Astrocyte (in vitro differentiated cells and primary cell): ENCODE measurements around the gene IRF2BPL. TPM values are rescaled to one million over a fixed set of nuclear protein-coding genes. Genes with fewer than 3 reads are reported as not detected.
A peak's percentile ranks its signal among the peaks of the same experiment; 100 is the strongest.
"Not testable (repeated sequence)": the region's sequence is repeated elsewhere in the genome, so short reads cannot be mapped to it uniquely, and the experiment has no call there.

Source experiments
- DNase-seq: peaks from one replicate; pipeline ENCODE4 v3.0.0-alpha.2; 2010; ENCODE audit warnings: low read depth
- FAIRE-seq: peaks from 2 replicates; lab custom pipeline; 2011; peaks lifted over from hg19 to GRCh38; lab: Jason Lieb, UNC
- H2AFZ ChIP-seq: 2 replicates; pipeline ENCODE4 v1.6.0; 2012; ENCODE audit warnings: low read depth, low read length, inconsistent platforms
- H3K27ac ChIP-seq: 2 replicates; pipeline ENCODE4 v1.5.1; 2011; ENCODE audit warnings: low read depth, low read length, inconsistent platforms
- H3K27me3 ChIP-seq: 2 replicates; pipeline ENCODE4 v1.6.0; 2011; ENCODE audit warnings: low read length, inconsistent platforms; ENCODE audit not compliant: insufficient read depth
- H3K36me3 ChIP-seq: 2 replicates; pipeline ENCODE4 v1.5.1; 2011; ENCODE audit warnings: low read length, inconsistent platforms; ENCODE audit not compliant: insufficient read depth
- H3K4me1 ChIP-seq: 2 replicates; pipeline ENCODE4 v1.5.1; 2011; ENCODE audit warnings: low read length, inconsistent platforms; ENCODE audit not compliant: insufficient read depth
- H3K4me2 ChIP-seq: 2 replicates; pipeline ENCODE4 v1.6.0; 2012; ENCODE audit warnings: low read length, inconsistent platforms
- H3K4me3 ChIP-seq: 2 replicates; pipeline ENCODE4 v1.5.1; 2011; ENCODE audit warnings: low read depth, mild to moderate bottlenecking, low read length, inconsistent platforms; ENCODE audit not compliant: insufficient read depth
- H3K79me2 ChIP-seq: 2 replicates; pipeline ENCODE4 v1.6.0; 2012; ENCODE audit warnings: mild to moderate bottlenecking, low read length, inconsistent platforms; ENCODE audit not compliant: insufficient read depth
- H3K9ac ChIP-seq: 2 replicates; pipeline ENCODE4 v1.6.0; 2012; ENCODE audit warnings: mild to moderate bottlenecking, low read length, inconsistent platforms
- H3K9me3 ChIP-seq: 2 replicates; pipeline ENCODE4 v1.5.1; 2012; ENCODE audit warnings: low read depth, mild to moderate bottlenecking, low read length, inconsistent platforms; ENCODE audit not compliant: insufficient read depth
- H4K20me1 ChIP-seq: 2 replicates; pipeline ENCODE4 v1.6.0; 2012; ENCODE audit warnings: low read length, inconsistent platforms; ENCODE audit not compliant: insufficient read depth
- H3K27ac Mint-ChIP-seq: one replicate; pipeline ENCODE4 v1.8.0; 2021; ENCODE audit warnings: mild to moderate bottlenecking, mixed read lengths; ENCODE audit not compliant: unreplicated experiment
- H3K27me3 Mint-ChIP-seq: one replicate; pipeline ENCODE4 v1.8.0; 2021; ENCODE audit warnings: low read depth, mixed read lengths; ENCODE audit not compliant: unreplicated experiment
- H3K36me3 Mint-ChIP-seq: one replicate; pipeline ENCODE4 v1.8.0; 2021; ENCODE audit warnings: low read depth, mixed read lengths; ENCODE audit not compliant: unreplicated experiment
- H3K4me1 Mint-ChIP-seq: one replicate; pipeline ENCODE4 v1.8.0; 2021; ENCODE audit warnings: low read depth, mixed read lengths; ENCODE audit not compliant: unreplicated experiment
- H3K4me3 Mint-ChIP-seq: one replicate; pipeline ENCODE4 v1.8.0; 2021; ENCODE audit warnings: mild to moderate bottlenecking, moderate library complexity, mixed read lengths; ENCODE audit not compliant: unreplicated experiment
- H3K9me3 Mint-ChIP-seq: one replicate; pipeline ENCODE4 v1.8.0; 2021; ENCODE audit warnings: mild to moderate bottlenecking, mixed read lengths; ENCODE audit not compliant: unreplicated experiment
- EZH2 ChIP-seq: IDR thresholded peaks from 2 replicates; pipeline ENCODE4 v1.6.1; 2012; ENCODE audit warnings: mild to moderate bottlenecking, low read length, inconsistent platforms; ENCODE audit not compliant: insufficient read depth
- total RNA-seq: library from RNA; stranded (reverse); gene quantifications from 2 replicates; pipeline ENCODE4 v1.2.1, GENCODE V29; 2021
- TF ChIP-seq, protein P1 (sequence below): IDR thresholded peaks from 2 replicates; pipeline ENCODE4 v1.5.1; 2011; ENCODE audit warnings: low read depth, mild to moderate bottlenecking, inconsistent platforms, low read length, moderate library complexity; ENCODE audit not compliant: insufficient read depth

The IRF2BPL gene
- total RNA-seq, 1 donor from 2014 or later = 42.7 TPM

DNA sequence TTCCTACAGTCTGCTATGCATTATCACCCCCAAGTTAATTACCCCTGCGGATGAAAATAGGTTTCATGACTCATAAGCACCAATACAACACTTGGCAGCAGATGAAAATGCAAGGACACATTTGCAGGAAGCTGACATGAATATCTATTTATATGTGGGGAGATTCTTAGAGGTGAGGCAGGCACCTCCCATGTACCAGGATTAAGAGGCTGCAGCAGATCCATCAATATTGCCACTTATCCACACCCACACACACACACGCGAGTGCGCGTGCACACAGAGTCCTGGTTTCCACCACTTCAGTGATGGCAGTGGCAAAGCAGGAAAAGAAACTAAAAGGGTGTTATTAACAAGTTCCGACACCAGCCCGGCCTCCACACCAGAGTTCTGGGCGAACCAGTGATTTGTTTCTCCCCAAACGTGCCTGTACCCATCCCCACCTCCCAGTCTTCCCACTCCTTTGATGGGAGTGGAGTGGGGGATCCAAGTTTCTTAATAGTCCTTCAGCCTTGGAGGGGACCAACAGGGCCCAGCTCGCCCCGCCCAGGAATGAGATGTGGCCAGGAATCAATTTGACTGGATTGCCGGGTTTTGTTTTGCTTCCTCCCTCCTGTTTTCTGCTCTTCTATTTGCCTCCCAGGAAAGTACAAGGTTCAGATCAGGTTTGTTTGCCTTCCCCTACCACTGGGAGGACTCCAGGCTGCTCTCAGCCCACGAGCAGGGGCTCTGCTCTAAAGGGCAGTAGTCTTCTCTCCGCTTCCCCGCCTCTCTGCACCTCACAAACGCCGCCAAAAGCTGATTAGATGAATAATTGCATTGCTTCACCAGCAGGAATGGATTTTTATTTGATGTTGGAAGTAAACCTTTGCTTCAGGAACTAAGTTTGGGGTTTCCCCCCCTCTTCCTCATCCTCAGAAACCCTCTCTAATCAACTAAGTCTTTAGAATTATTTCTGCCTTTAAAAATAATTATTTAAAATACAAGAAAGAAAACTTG, 5.2 kb downstream of the IRF2BPL start:
- Histone ChIP-seq H3K4me1 (peaks cover 20% of the 10 kb centered on the region), H3K9me3 (no peaks in the 10 kb centered on the region), H3K36me3 (no peaks in the 10 kb centered on the region), H2AFZ (no peak overlapping the region), H3K9ac (peak overlapping the region; percentile 47), H3K4me3 (peak overlapping the region; percentile 90), H3K4me2 (peak overlapping the region; percentile 100), H3K79me2 (peaks cover 50% of the 10 kb centered on the region), H3K27me3 (no peaks in the 10 kb centered on the region), H4K20me1 (peaks cover 47% of the 10 kb centered on the region), H3K27ac (no peak overlapping the region)
- H3K36me3 Mint-ChIP-seq = peaks cover 13% of the 10 kb centered on the region
- peaks cover 19% of the 10 kb centered on the region for H3K4me1 Mint-ChIP-seq
- H3K4me3 Mint-ChIP-seq = peak overlapping the region; percentile 92
- DNase-seq = peak; percentile 64
- TF ChIP-seq, protein P1, sequence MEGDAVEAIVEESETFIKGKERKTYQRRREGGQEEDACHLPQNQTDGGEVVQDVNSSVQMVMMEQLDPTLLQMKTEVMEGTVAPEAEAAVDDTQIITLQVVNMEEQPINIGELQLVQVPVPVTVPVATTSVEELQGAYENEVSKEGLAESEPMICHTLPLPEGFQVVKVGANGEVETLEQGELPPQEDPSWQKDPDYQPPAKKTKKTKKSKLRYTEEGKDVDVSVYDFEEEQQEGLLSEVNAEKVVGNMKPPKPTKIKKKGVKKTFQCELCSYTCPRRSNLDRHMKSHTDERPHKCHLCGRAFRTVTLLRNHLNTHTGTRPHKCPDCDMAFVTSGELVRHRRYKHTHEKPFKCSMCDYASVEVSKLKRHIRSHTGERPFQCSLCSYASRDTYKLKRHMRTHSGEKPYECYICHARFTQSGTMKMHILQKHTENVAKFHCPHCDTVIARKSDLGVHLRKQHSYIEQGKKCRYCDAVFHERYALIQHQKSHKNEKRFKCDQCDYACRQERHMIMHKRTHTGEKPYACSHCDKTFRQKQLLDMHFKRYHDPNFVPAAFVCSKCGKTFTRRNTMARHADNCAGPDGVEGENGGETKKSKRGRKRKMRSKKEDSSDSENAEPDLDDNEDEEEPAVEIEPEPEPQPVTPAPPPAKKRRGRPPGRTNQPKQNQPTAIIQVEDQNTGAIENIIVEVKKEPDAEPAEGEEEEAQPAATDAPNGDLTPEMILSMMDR = no peak
- no peak for TF ChIP-seq EZH2
- H3K9me3 Mint-ChIP-seq = no peaks in the 10 kb centered on the region
- no peak for FAIRE-seq
- peak overlapping the region; percentile 1 for H3K27ac Mint-ChIP-seq
- H3K27me3 Mint-ChIP-seq = peaks cover 4% of the 10 kb centered on the region

DNA sequence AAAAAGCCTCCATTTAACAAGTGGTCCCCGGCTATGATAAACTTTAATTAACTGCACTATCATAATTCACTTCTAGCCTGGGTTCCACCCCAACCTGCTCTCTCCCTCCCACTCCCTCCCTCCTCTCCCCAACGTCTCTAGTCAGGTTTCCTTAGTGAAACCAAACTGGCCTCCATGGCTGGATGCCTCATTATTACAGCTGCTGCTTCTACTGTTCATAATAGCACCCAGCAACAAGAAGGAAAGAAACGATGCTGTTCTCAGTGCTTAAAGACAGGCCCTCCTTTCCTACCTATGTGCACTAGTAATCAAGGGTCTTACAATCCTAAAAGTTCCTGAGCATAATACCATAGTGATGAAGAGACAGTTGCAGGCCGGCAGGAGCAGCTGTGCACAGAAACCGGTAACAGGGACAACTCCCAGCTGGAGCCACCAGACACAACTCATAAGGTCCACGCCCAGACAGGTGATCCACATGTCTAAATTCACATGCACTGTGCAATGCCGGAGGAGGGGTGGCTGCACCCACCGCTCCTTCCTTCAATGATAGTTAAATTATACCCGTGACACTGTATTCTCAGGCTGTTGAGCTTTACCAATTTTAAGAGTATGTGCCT, 6.2 kb downstream of the IRF2BPL start:
- FAIRE-seq = no peak
- peak overlapping the region; percentile 100 for H3K4me2 ChIP-seq
- no peak overlapping the region for H3K4me3 ChIP-seq
- peaks cover 47% of the 10 kb centered on the region for H4K20me1 ChIP-seq
- no peaks in the 10 kb centered on the region for H3K9me3 Mint-ChIP-seq
- H3K27ac ChIP-seq = no peak overlapping the region
- peaks cover 20% of the 10 kb centered on the region for H3K4me1 ChIP-seq
- no peak overlapping the region for H3K27ac Mint-ChIP-seq
- TF ChIP-seq, protein P1 = no peak
- TF ChIP-seq EZH2 = no peak
- peaks cover 19% of the 10 kb centered on the region for H3K4me1 Mint-ChIP-seq
- no peaks in the 10 kb centered on the region for H3K9me3 ChIP-seq
- H3K36me3 ChIP-seq = no peaks in the 10 kb centered on the region
- H2AFZ ChIP-seq = no peak overlapping the region
- H3K79me2 ChIP-seq = peaks cover 42% of the 10 kb centered on the region
- H3K27me3 ChIP-seq = no peaks in the 10 kb centered on the region
- H3K27me3 Mint-ChIP-seq = peaks cover 7% of the 10 kb centered on the region
- peaks cover 13% of the 10 kb centered on the region for H3K36me3 Mint-ChIP-seq
- no peak for DNase-seq
- H3K4me3 Mint-ChIP-seq = peak overlapping the region; percentile 68
- H3K9ac ChIP-seq = no peak overlapping the region

DNA sequence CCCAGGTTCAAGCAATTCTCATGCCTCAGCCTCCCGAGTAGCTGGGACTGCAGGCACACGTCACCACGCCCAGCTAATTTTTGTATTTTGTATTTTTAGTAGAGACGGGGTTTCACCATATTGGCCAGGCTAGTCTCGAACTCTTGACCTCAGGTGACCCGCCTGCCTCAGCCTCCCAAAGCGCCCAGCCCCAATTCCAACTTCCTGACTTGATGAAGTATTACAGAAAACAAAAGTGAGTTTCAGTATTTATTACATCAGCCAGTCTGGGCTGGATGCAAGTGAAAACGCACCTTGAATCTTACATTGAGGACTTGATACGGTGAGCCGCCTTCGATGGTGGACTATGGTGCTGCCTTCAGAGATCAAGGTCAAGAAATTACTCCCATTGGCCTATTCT, 7.1 kb downstream of the IRF2BPL start:
- not testable (repeated sequence) for H3K9ac ChIP-seq, H3K4me3 Mint-ChIP-seq, H3K4me3 ChIP-seq, H3K9me3 ChIP-seq, H3K9me3 Mint-ChIP-seq, H3K4me2 ChIP-seq, FAIRE-seq, H3K36me3 ChIP-seq, DNase-seq, H3K27ac ChIP-seq, H2AFZ ChIP-seq, H3K27ac Mint-ChIP-seq, H3K27me3 Mint-ChIP-seq, H3K27me3 ChIP-seq
- H3K4me1 Mint-ChIP-seq = peaks cover 19% of the 10 kb centered on the region
- peaks cover 20% of the 10 kb centered on the region for H3K4me1 ChIP-seq
- peaks cover 35% of the 10 kb centered on the region for H3K79me2 ChIP-seq
- peaks cover 13% of the 10 kb centered on the region for H3K36me3 Mint-ChIP-seq
- H4K20me1 ChIP-seq = peaks cover 45% of the 10 kb centered on the region
